ENCODE results near the gene SLC9A3.

- TF ChIP-seq, protein P1, sequence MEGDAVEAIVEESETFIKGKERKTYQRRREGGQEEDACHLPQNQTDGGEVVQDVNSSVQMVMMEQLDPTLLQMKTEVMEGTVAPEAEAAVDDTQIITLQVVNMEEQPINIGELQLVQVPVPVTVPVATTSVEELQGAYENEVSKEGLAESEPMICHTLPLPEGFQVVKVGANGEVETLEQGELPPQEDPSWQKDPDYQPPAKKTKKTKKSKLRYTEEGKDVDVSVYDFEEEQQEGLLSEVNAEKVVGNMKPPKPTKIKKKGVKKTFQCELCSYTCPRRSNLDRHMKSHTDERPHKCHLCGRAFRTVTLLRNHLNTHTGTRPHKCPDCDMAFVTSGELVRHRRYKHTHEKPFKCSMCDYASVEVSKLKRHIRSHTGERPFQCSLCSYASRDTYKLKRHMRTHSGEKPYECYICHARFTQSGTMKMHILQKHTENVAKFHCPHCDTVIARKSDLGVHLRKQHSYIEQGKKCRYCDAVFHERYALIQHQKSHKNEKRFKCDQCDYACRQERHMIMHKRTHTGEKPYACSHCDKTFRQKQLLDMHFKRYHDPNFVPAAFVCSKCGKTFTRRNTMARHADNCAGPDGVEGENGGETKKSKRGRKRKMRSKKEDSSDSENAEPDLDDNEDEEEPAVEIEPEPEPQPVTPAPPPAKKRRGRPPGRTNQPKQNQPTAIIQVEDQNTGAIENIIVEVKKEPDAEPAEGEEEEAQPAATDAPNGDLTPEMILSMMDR (IDR thresholded peaks at IDR 0.05; ENCODE audit: borderline replicate concordance, extremely low read depth, low read length, poor library complexity, severe bottlenecking): no peak
- no peak for TF ChIP-seq EZH2 (IDR thresholded peaks at IDR 0.05; ENCODE audit: borderline replicate concordance, low read depth, low read length, severe bottlenecking)
Measured at GRCh38 chr5:463301-463700, 60.9 kb downstream of the SLC9A3 start.

All from DND-41 (cell line).